Neutrophil (primary cell): ENCODE results near the gene CDX2.

ENCODE experiments used
- H3K27ac ChIP-seq: fragments of 200-600 bp; sonication (generic); 2 replicates; pipeline ENCODE4 v1.5.1; 2016; ENCODE audit warnings: mild to moderate bottlenecking, moderate library complexity
- H3K27me3 ChIP-seq: fragments of 200-600 bp; sonication (generic); 2 replicates; pipeline ENCODE4 v1.6.0; 2016; ENCODE audit warnings: mild to moderate bottlenecking
- H3K36me3 ChIP-seq: fragments of 200-600 bp; sonication (generic); 2 replicates; pipeline ENCODE4 v1.5.1; 2017
- H3K4me1 ChIP-seq, 2 experiments: fragments of 200-600 bp in 1 of 2; sonication (generic) in 1 of 2; 1 replicate in 1 of 2; 2 replicates in 1 of 2; pipeline versions ENCODE4 v1.5.1 to v1.6.1; 2013 to 2016; ENCODE audit warnings: low read depth in 1 of 2, low read length in 1 of 2, mild to moderate bottlenecking in 1 of 2, moderate library complexity in 1 of 2; ENCODE audit not compliant: control insufficient read depth in 1 of 2, insufficient read depth in 1 of 2
- H3K4me3 ChIP-seq, 2 experiments: fragments of 200-600 bp in 1 of 2; sonication (generic) in 1 of 2; 1 replicate in 1 of 2; 2 replicates in 1 of 2; pipeline ENCODE4 v1.5.1; 2013 to 2016; ENCODE audit warnings: low read depth in 1 of 2, low read length in 1 of 2, mild to moderate bottlenecking in 1 of 2, moderate library complexity in 1 of 2
- H3K9me3 ChIP-seq: fragments of 200-600 bp; sonication (generic); 2 replicates; pipeline ENCODE4 v1.5.1; 2016
- CTCF ChIP-seq: fragments of 200-600 bp; sonication (generic); IDR thresholded peaks from 2 replicates; pipeline ENCODE4 v1.5.1; 2016; ENCODE audit warnings: antibody characterized with exemption

Gene CDX2

GRCh38 chr13:27961227-27962085 lies 7.7 kb downstream of the CDX2 start:
- peaks cover 5 to 12% of the 10 kb centered on the region in 2 experiments for H3K4me1 ChIP-seq
- no peaks in the 10 kb centered on the region for H3K36me3 ChIP-seq
- no peaks in the 10 kb centered on the region for H3K9me3 ChIP-seq
- no peak for TF ChIP-seq CTCF
- no peak overlapping the region for H3K27ac ChIP-seq
- H3K4me3 ChIP-seq = peak overlapping the region in 1 of 2 experiments; percentile 35
- peaks cover 100% of the 10 kb centered on the region for H3K27me3 ChIP-seq

- no peak for TF ChIP-seq CTCF
- Histone ChIP-seq H3K4me1 (peaks cover 5 to 12% of the 10 kb centered on the region in 2 experiments), H3K9me3 (no peaks in the 10 kb centered on the region), H3K4me3 (peak overlapping the region in 1 of 2 experiments; percentile 35), H3K27ac (no peak overlapping the region), H3K36me3 (no peaks in the 10 kb centered on the region), H3K27me3 (peaks cover 100% of the 10 kb centered on the region)
Measured at GRCh38 chr13:27960362-27961226, 8.5 kb downstream of the CDX2 start.

- H3K4me1 ChIP-seq = peaks cover 5 to 12% of the 10 kb centered on the region in 2 experiments
- no peaks in the 10 kb centered on the region for H3K9me3 ChIP-seq
- H3K27me3 ChIP-seq = peaks cover 100% of the 10 kb centered on the region
- H3K36me3 ChIP-seq = no peaks in the 10 kb centered on the region
- H3K27ac ChIP-seq = no peak overlapping the region
- no peak overlapping the region for H3K4me3 ChIP-seq
- no peak for TF ChIP-seq CTCF
Measured at GRCh38 chr13:27959976-27960361, 9.1 kb downstream of the CDX2 start.

- H3K27ac ChIP-seq = no peak overlapping the region
- H3K4me3 ChIP-seq = no peak overlapping the region
- H3K4me1 ChIP-seq = peaks cover 13 to 28% of the 10 kb centered on the region in 2 experiments
- H3K27me3 ChIP-seq = peaks cover 100% of the 10 kb centered on the region
- no peak for TF ChIP-seq CTCF
- H3K36me3 ChIP-seq = no peaks in the 10 kb centered on the region
- no peaks in the 10 kb centered on the region for H3K9me3 ChIP-seq
Measured at GRCh38 chr13:27956576-27957300, 12.4 kb downstream of the CDX2 start.

- Histone ChIP-seq H3K9me3 (no peaks in the 10 kb centered on the region), H3K27me3 (peaks cover 100% of the 10 kb centered on the region), H3K27ac (no peak overlapping the region), H3K36me3 (no peaks in the 10 kb centered on the region), H3K4me3 (peak overlapping the region in 1 of 2 experiments; percentile 49), H3K4me1 (peaks cover 9 to 16% of the 10 kb centered on the region in 2 experiments)
- no peak for TF ChIP-seq CTCF
Measured at GRCh38 chr13:27955014-27955591, 14.0 kb downstream of the CDX2 start.
